Activated CD4-positive, alpha-beta T cell treated with anti-CD3 and anti-CD28 coated beads, Interleukin-2, amount 10 ng/mL, durations not matched to agents 7 days and 5 days (primary cell): ENCODE results near the gene MAP4K5. TPM values are rescaled to one million over a fixed set of nuclear protein-coding genes. Genes with fewer than 3 reads are reported as not detected.
"Not testable (repeated sequence)": the region's sequence is repeated elsewhere in the genome, so short reads cannot be mapped to it uniquely, and the experiment has no call there.

ENCODE experiments used
- CTCF ChIA-PET: fragments of 350-600 bp; sonication (Branson Sonifier 250); formaldehyde crosslinking; loops from one replicate; lab custom pipeline; 2021; ENCODE audit warnings: antibody characterized with exemption; lab: Charles Lee
- POLR2A ChIA-PET: fragments of 350-600 bp; sonication (Branson Sonifier 250); formaldehyde crosslinking; loops from one replicate; lab custom pipeline; 2021; ENCODE audit warnings: antibody characterized with exemption; lab: Charles Lee
- DNase-seq: peaks from one replicate; pipeline ENCODE4 v3.0.0-alpha.2; 2020
- H3K27ac Mint-ChIP-seq: one replicate; pipeline ENCODE4 v1.8.0; 2021; ENCODE audit warnings: mild to moderate bottlenecking, moderate library complexity, mixed read lengths
- H3K27me3 Mint-ChIP-seq: one replicate; pipeline ENCODE4 v1.8.0; 2021; ENCODE audit warnings: mixed read lengths
- H3K36me3 Mint-ChIP-seq: one replicate; pipeline ENCODE4 v1.8.0; 2021; ENCODE audit warnings: low read depth, mixed read lengths
- H3K4me1 Mint-ChIP-seq: one replicate; pipeline ENCODE4 v1.8.0; 2021; ENCODE audit warnings: mixed read lengths
- H3K4me3 Mint-ChIP-seq: one replicate; pipeline ENCODE4 v1.8.0; 2021; ENCODE audit warnings: mild to moderate bottlenecking, moderate library complexity, mixed read lengths
- H3K9me3 Mint-ChIP-seq: one replicate; pipeline ENCODE4 v1.8.0; 2021; ENCODE audit warnings: mixed read lengths
- total RNA-seq, 2 experiments: library from RNA; stranded (reverse); gene quantifications; one replicate each; pipeline ENCODE4 v1.2.3, GENCODE V29; 2021

Gene MAP4K5
- total RNA-seq, 2 experiments from 2014 or later, result 30.5 to 30.8 TPM

DNA sequence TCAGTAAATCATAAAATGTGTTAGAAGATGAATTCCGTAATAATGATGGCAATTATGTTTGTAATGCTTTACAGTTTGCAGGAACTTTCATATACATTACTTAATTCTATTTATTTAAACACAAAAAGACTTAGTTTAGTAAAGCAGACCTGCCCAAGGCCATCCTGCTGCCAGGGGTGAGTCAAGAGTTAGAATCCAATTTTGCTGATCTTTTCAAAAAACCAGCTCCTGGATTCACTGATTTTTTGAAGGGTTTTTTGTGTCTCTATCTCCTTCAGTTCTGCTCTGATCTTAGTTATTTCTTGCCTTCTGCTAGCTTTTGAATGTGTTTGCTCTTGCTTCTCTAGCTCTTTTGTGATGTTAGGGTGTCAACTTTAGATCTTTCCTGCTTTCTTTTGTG, 25.3 kb downstream of the MAP4K5 start:
- CTCF ChIA-PET, H3K27ac Mint-ChIP-seq, H3K4me3 Mint-ChIP-seq, H3K4me1 Mint-ChIP-seq, POLR2A ChIA-PET, DNase-seq, H3K27me3 Mint-ChIP-seq, H3K9me3 Mint-ChIP-seq: not testable (repeated sequence)
- H3K36me3 Mint-ChIP-seq, result peaks cover 19% of the 10 kb centered on the region

DNA sequence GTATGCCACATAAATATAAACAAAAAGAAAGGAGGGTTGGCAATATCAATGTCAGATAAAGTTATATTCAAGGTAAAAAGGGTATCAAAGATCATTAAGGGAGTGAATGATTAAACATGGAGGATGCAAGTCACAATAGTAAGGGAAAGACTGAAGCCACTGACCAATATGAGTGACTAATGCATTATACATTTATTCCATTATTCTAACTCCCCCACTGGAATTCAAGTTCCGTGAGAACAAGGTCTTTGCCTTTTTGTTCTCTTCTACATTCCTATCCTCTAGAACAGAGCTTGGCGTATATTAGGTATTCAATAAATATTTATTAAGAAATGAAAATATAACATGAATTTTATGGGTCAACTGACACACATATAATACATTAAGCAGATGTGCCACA, 30.7 kb downstream of the MAP4K5 start:
- H3K4me1 Mint-ChIP-seq, result no peaks in the 10 kb centered on the region
- no peak for DNase-seq
- POLR2A ChIA-PET, result no interaction called here
- peaks cover 21% of the 10 kb centered on the region for H3K36me3 Mint-ChIP-seq
- no peak overlapping the region for H3K27ac Mint-ChIP-seq
- H3K27me3 Mint-ChIP-seq, result no peaks in the 10 kb centered on the region
- H3K4me3 Mint-ChIP-seq, result no peak overlapping the region
- CTCF ChIA-PET, result no interaction called here
- H3K9me3 Mint-ChIP-seq, result no peaks in the 10 kb centered on the region

DNA sequence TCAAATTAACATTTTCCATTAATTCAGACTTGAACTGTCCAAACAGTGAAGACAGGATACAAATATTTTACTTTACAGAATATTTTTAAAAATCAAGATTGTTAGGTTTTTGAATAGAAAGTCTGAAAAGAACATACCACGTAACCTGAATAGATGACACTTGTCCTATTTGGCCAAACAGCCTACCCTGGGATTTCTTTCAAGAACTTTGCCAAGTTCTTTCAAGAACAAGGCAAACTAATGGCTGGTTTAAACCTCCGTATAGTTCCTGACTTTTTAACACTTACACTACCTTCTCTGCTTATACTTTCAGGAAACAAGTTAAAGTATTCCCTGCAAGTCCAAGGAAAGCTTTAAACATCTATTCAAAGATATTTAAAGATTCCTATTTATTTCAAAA, 35.0 kb downstream of the MAP4K5 start:
- no peak overlapping the region for H3K27ac Mint-ChIP-seq
- peaks cover 15% of the 10 kb centered on the region for H3K36me3 Mint-ChIP-seq
- CTCF ChIA-PET, result no interaction called here
- H3K9me3 Mint-ChIP-seq, result no peaks in the 10 kb centered on the region
- DNase-seq, result no peak
- no peaks in the 10 kb centered on the region for H3K4me1 Mint-ChIP-seq
- POLR2A ChIA-PET, result no interaction called here
- H3K4me3 Mint-ChIP-seq, result no peak overlapping the region
- no peaks in the 10 kb centered on the region for H3K27me3 Mint-ChIP-seq

DNA sequence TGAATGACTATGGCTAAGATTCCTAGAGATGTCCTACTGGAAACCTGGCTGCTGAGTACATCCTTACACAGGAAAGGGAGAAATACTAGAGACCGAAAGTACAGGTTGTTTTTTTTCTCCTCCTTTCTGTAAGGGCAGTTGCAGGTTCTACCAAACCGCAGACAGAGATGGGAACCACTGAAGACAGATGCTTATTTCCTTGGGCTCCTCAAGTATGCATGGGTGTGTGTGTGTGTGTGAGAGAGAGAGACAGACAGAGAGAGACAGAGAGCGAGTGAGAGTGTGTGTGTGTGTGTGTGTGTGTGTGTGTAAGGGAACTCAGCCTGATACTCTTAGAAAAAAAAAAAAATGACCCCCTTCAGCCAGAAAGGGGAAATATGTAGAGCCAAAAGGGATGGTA, 42.5 kb downstream of the MAP4K5 start:
- Mint-ChIP-seq H3K27ac (no peak overlapping the region), H3K4me1 (no peaks in the 10 kb centered on the region), H3K9me3 (no peaks in the 10 kb centered on the region), H3K36me3 (peaks cover 4% of the 10 kb centered on the region), H3K27me3 (no peaks in the 10 kb centered on the region), H3K4me3 (no peak overlapping the region)
- CTCF ChIA-PET, result no interaction called here
- POLR2A ChIA-PET, result no interaction called here
- DNase-seq, result no peak

DNA sequence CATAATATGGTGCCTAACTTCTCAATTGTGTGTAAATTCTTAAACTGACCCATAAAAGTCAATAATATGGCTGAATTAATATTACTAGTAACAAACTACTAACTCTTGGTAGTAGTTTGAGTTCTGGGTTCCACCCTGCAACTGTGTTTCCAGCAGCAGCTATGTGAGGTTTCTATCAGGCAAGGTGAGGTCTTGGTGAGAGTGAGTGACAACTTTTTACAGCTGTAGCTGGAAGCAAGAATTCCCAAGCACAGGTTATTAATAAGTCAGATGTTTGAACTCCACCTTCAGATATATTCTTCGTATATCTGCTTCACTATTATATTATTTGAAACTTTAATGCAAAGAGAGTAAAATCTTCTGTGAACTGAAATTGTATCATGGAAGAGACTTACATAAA, 43.8 kb downstream of the MAP4K5 start:
- H3K4me3 Mint-ChIP-seq, result no peak overlapping the region
- ChIA-PET POLR2A (no interaction called here), CTCF (no interaction called here)
- DNase-seq, result no peak
- H3K36me3 Mint-ChIP-seq, result peaks cover 4% of the 10 kb centered on the region
- no peaks in the 10 kb centered on the region for H3K27me3 Mint-ChIP-seq
- H3K27ac Mint-ChIP-seq, result no peak overlapping the region
- no peaks in the 10 kb centered on the region for H3K9me3 Mint-ChIP-seq
- no peaks in the 10 kb centered on the region for H3K4me1 Mint-ChIP-seq

DNA sequence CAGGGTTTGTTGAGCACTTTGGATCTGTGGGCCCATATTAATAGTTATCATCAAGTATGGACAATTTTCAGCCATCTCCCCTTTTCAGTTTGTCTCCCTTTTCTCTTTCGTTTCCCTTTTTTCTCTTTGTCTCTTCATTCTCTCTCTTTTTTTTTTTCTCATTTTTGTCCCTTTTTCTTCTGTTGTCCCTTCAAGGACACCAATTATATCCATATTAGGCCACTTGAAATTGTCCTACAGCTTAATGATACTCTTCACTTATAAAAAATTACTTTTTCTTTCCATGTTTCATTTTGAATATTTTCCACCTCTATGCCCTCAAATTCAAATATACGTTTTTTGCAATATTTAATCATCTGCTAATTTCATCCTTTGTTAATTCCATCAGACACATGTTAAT, 53.3 kb downstream of the MAP4K5 start:
- POLR2A ChIA-PET, result no interaction called here
- no peaks in the 10 kb centered on the region for H3K27me3 Mint-ChIP-seq
- no peaks in the 10 kb centered on the region for H3K4me1 Mint-ChIP-seq
- peaks cover 26% of the 10 kb centered on the region for H3K9me3 Mint-ChIP-seq
- DNase-seq, result no peak
- H3K4me3 Mint-ChIP-seq, result no peak overlapping the region
- no peak overlapping the region for H3K27ac Mint-ChIP-seq
- H3K36me3 Mint-ChIP-seq, result peaks cover 42% of the 10 kb centered on the region
- CTCF ChIA-PET, result no interaction called here

DNA sequence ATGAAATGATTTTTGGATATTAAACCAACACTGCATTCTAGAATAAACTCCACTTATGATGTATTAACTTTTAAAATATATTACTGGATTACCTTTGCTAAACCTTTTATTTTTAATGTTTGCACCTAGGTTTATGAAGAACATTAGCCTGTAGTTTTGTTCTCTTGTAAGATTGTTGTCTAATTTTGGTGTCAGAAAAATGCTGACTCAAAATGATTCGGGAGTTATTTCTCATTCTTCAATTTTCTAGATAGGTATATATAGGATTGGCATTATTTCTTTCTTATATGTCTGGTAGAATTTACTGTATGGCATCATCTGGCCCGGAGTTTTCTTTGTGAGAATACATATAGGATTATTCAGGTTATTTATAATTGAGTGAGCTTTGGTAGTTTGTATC, 54.6 kb downstream of the MAP4K5 start:
- H3K4me3 Mint-ChIP-seq, result no peak overlapping the region
- peaks cover 26% of the 10 kb centered on the region for H3K9me3 Mint-ChIP-seq
- H3K36me3 Mint-ChIP-seq, result peaks cover 47% of the 10 kb centered on the region
- ChIA-PET CTCF (no interaction called here), POLR2A (no interaction called here)
- H3K27ac Mint-ChIP-seq, result no peak overlapping the region
- no peaks in the 10 kb centered on the region for H3K4me1 Mint-ChIP-seq
- no peaks in the 10 kb centered on the region for H3K27me3 Mint-ChIP-seq
- DNase-seq, result no peak

DNA sequence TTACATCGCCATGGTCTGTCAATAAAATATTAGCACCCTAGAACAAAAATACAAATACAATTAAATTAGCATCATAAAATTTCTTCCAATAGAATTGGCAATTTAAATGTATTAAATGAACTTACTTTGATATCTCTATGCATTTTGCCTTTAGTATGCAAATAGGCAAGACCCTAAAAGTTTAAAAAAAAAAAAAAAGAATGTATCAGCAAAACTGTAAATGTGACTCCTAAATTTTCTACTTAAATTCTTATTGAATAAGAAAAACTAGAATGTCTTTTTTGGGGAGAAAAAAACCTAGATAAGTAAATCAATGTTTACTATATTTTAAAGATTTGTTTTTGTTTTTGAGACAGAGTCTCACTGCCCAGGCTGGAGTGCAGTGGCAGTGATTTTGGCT, 56.2 kb downstream of the MAP4K5 start:
- ChIA-PET POLR2A (no interaction called here), CTCF (interaction anchor here (0.7 kb wide), 1 partner anchor 154 kb away, joined by 7 read pairs; no protein-coding TSS in a partner anchor)
- Mint-ChIP-seq H3K27ac (no peak overlapping the region), H3K9me3 (peaks cover 39% of the 10 kb centered on the region), H3K36me3 (peaks cover 60% of the 10 kb centered on the region), H3K4me3 (no peak overlapping the region), H3K4me1 (no peaks in the 10 kb centered on the region), H3K27me3 (no peaks in the 10 kb centered on the region)
- no peak for DNase-seq

DNA sequence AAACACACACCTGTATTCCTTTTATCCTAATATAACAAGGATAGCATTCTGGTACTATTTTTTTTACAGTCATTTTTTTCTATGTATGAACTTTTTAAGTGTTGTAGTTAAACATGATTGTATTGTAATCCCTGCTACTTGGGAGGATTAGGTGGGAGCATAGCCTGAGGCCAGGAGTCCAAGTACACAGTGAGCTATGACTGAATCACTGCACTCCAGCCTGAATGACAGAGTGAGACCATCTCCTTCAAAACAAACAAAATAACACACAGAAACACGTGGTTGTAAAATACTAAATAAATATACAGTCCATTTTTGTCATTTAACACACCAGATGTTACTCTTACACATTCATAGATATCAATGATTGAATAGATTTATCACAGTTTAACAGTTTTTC, 56.9 kb downstream of the MAP4K5 start:
- no peaks in the 10 kb centered on the region for H3K27me3 Mint-ChIP-seq
- CTCF ChIA-PET, result no interaction called here
- no peak for DNase-seq
- no peak overlapping the region for H3K27ac Mint-ChIP-seq
- H3K4me3 Mint-ChIP-seq, result no peak overlapping the region
- H3K4me1 Mint-ChIP-seq, result no peaks in the 10 kb centered on the region
- peaks cover 67% of the 10 kb centered on the region for H3K36me3 Mint-ChIP-seq
- POLR2A ChIA-PET, result no interaction called here
- H3K9me3 Mint-ChIP-seq, result peaks cover 42% of the 10 kb centered on the region

DNA sequence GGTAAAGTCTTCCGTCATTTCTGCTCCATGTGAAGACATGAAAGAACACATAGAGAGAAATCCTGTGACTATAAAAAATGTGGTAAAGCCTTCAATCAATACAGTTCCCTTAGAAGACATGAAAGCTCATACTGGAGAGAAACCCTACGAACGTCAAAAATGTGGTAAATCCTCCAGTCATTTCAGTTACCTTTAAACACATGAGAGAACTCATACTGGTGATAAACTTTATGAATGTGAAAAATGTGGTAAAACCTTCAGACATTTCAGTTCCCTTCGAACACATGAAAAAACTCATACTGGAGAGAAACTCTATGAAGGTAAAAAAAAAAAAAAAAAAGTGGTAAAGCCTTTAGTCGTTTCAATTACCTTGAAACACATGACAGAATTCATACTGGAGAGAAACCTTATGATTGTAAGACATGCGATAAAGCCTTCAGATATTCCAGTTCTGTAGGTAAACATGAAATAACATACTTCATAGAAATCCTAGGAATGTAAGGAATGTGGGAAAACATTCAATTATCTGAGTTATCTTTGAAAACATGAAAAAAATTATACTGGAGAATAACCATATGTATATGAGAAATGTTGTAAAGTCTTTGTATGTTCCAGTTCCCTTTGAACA, 60.4 kb downstream of the MAP4K5 start:
- Mint-ChIP-seq H3K4me1 (peaks cover 5% of the 10 kb centered on the region), H3K27me3 (no peaks in the 10 kb centered on the region), H3K4me3 (no peak overlapping the region), H3K36me3 (peaks cover 71% of the 10 kb centered on the region), H3K27ac (no peak overlapping the region), H3K9me3 (peaks cover 38% of the 10 kb centered on the region)
- DNase-seq, result no peak
- POLR2A ChIA-PET, result no interaction called here
- CTCF ChIA-PET, result interaction anchor here (0.7 kb wide), 1 partner anchor 18 kb away, joined by 4 read pairs; no protein-coding TSS in a partner anchor

DNA sequence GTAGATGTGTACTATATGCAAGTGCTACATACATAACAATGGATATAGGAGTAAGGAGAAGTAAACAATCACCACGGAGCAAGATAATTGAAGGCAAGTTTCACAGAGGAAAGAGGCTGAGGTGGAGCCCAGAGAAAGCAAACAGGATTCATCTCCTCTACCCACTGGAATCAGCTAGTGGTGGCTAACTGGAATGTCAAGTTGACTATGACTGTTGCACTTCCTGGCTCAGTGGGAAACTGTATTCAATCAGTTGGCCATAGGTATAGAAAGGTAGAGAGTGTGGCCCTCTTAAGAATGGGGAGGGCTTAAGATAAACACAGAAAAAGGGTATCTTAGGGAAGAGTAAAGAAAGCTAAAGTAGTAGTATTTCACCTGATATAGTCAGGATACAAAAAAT, 62.4 kb downstream of the MAP4K5 start:
- peaks cover 5% of the 10 kb centered on the region for H3K4me1 Mint-ChIP-seq
- ChIA-PET POLR2A (no interaction called here), CTCF (no interaction called here)
- H3K27ac Mint-ChIP-seq, result no peak overlapping the region
- no peak overlapping the region for H3K4me3 Mint-ChIP-seq
- no peak for DNase-seq
- H3K9me3 Mint-ChIP-seq, result peaks cover 35% of the 10 kb centered on the region
- peaks cover 74% of the 10 kb centered on the region for H3K36me3 Mint-ChIP-seq
- no peaks in the 10 kb centered on the region for H3K27me3 Mint-ChIP-seq

DNA sequence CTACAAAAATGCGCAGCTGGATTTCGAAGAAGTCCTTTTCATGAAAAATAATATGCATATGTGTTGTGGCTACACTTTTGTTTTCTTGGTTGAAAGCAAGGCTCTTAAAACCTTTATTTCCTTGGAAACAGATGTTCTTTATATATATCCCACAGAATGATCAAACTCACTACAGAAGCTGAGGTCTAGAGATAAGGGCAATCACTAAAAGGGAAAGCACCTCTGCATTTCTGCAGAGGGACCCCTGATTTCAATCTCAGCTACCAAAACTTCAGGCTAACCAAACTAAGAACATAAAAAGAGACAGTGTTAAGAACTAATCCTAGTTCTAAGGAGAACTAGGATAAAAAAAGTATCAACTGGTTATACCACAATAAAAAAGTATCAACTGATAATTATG, 70.3 kb downstream of the MAP4K5 start:
- ChIA-PET POLR2A (no interaction called here), CTCF (interaction anchor here (0.6 kb wide), 2 partner anchors 189 to 458 kb away, joined by 3 read pairs; no protein-coding TSS in a partner anchor)
- Mint-ChIP-seq H3K27ac (no peak overlapping the region), H3K9me3 (peaks cover 2% of the 10 kb centered on the region), H3K4me3 (no peak overlapping the region), H3K36me3 (peaks cover 21% of the 10 kb centered on the region), H3K27me3 (no peaks in the 10 kb centered on the region), H3K4me1 (no peaks in the 10 kb centered on the region)
- no peak for DNase-seq

DNA sequence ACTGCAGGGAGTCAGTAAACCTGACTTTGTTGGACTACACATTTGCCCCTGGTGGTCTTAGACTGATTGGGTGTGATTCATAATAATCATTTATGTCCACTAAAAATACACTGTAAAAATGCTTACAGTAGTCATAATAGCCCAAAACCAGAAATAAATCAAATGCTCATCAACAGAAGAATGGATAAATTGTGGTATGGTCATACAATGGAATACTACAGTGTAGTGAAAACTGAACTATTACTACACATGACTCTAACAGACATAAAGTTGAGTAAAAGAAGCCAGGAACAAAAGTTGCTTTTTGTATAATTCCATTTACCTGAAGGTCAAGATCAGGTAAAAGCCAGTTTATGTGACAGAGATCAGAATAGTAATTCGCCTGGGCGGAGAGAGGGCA, 78.5 kb downstream of the MAP4K5 start:
- no peaks in the 10 kb centered on the region for H3K27me3 Mint-ChIP-seq
- no peak overlapping the region for H3K27ac Mint-ChIP-seq
- no peak overlapping the region for H3K4me3 Mint-ChIP-seq
- DNase-seq, result no peak
- H3K9me3 Mint-ChIP-seq, result peaks cover 2% of the 10 kb centered on the region
- H3K36me3 Mint-ChIP-seq, result peaks cover 45% of the 10 kb centered on the region
- no peaks in the 10 kb centered on the region for H3K4me1 Mint-ChIP-seq
- ChIA-PET POLR2A (no interaction called here), CTCF (no interaction called here)
